ENCODE results near the gene TNFAIP2. TPM values are rescaled to one million over a fixed set of nuclear protein-coding genes. Genes with fewer than 3 reads are reported as not detected.
A peak's percentile ranks its signal among the peaks of the same experiment; 100 is the strongest.

TNFAIP2 gene
- total and polyA plus RNA-seq, 2 experiments from 2014 or later = 0.32 to 1.2 TPM

DNA sequence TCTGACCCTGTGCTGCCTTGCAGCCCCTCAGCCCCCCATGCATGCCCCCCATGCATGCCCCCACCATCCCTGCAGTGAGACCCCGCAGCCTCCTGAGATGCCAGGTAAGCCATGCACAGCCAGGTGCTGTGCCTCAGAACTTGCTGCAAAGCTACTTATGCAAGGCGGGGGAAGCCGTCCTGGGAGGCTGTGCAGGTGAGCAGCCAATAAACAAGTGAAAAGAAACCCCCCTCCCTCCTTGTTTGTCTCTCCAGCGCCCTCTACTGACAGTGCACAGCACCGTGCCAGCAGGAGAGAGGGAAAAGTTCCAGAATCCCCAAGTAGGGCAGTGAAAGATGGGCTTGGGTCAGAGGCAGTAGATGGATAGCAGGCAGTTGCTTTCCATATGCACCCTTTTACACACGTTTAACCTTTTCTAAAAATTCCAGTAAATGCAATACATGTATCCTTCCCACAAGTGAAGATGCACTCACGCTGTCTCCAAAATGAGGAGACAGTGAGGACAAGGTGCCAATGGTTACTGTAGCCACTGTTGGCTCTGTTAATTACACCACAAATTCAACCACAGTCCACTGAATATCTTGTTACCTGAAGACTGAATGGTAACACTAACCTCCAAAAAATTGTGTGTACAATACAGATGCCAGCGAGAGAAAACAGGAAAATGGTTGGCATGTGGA lies 18.0 kb downstream of the TNFAIP2 start:
- no peak overlapping the region for H3K27ac ChIP-seq
- no peaks in the 10 kb centered on the region for H3K9me3 ChIP-seq (ENCODE audit: low read depth)
- H3K27me3 ChIP-seq = no peaks in the 10 kb centered on the region
- TF ChIP-seq, protein P1, sequence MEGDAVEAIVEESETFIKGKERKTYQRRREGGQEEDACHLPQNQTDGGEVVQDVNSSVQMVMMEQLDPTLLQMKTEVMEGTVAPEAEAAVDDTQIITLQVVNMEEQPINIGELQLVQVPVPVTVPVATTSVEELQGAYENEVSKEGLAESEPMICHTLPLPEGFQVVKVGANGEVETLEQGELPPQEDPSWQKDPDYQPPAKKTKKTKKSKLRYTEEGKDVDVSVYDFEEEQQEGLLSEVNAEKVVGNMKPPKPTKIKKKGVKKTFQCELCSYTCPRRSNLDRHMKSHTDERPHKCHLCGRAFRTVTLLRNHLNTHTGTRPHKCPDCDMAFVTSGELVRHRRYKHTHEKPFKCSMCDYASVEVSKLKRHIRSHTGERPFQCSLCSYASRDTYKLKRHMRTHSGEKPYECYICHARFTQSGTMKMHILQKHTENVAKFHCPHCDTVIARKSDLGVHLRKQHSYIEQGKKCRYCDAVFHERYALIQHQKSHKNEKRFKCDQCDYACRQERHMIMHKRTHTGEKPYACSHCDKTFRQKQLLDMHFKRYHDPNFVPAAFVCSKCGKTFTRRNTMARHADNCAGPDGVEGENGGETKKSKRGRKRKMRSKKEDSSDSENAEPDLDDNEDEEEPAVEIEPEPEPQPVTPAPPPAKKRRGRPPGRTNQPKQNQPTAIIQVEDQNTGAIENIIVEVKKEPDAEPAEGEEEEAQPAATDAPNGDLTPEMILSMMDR (IDR thresholded peaks at IDR 0.05; ENCODE audit: low read depth, low read length) = peak; percentile 84
- peak; percentile 60 to 63 for DNase-seq (ENCODE audit: low read depth in 1 of 2, low spot score in 1 of 2)
- peaks cover 19% of the 10 kb centered on the region for H3K4me1 ChIP-seq (ENCODE audit: low read depth)
- H3K36me3 ChIP-seq = no peaks in the 10 kb centered on the region
- H3K4me3 ChIP-seq = no peak overlapping the region

DNA sequence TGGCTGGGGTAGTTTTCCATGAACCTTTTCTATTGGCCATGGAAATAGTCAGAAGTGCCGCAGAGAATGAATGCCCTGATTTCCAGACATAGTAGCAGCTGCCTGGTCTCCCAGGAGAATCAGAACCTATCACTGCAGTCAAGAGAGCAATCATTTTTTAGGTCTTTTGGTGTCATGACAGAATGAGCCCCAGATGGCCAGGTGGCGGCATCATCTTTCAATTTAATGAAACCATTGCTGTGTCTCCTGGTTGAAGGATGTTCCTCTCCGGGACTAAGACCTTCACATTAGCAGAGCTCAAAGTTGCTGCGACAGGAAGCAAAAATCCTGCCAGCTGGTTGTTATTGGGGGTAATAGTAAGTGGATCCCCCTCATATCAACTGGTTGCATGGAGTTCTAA lies 18.8 kb downstream of the TNFAIP2 start:
- no peak overlapping the region for H3K27ac ChIP-seq
- no peaks in the 10 kb centered on the region for H3K27me3 ChIP-seq
- no peak overlapping the region for H3K4me3 ChIP-seq
- peaks cover 18% of the 10 kb centered on the region for H3K4me1 ChIP-seq (ENCODE audit: low read depth)
- TF ChIP-seq, protein P1 (IDR thresholded peaks at IDR 0.05; ENCODE audit: low read depth, low read length) = no peak
- H3K9me3 ChIP-seq (ENCODE audit: low read depth) = no peaks in the 10 kb centered on the region
- no peaks in the 10 kb centered on the region for H3K36me3 ChIP-seq
- DNase-seq (ENCODE audit: low read depth in 1 of 2, low spot score in 1 of 2) = no peak

DNA sequence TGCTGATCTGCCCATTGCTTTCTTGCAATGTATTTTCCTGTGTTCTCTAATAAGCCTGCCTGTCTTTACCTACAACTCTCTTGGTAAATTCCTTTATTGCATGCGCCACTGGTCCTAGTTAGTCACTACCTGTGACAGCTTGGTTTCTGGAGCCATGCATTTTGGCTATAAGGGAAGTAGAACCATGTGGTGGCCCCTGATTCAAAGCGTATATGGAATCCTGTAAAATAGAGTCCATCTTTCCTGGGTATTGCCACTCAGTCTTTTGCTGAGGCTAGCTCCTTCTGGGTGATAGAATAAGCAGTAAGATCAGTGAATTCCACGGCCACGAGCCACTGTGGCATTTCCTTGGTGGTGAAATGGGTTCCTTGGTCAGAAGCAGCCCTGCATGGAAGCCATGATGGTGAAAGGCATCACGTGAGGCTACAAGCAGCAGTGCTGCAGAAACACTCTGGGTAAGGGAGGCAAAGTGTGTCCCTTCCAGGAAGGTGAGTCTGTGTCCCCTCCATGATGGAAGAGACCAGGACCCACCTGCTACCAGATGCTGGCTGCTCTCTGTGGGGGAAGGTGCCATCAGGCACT lies 19.6 kb downstream of the TNFAIP2 start:
- Histone ChIP-seq H3K27ac (no peak overlapping the region), H3K4me1 (ENCODE audit: low read depth) (peaks cover 12% of the 10 kb centered on the region), H3K9me3 (ENCODE audit: low read depth) (no peaks in the 10 kb centered on the region), H3K36me3 (no peaks in the 10 kb centered on the region), H3K4me3 (no peak overlapping the region), H3K27me3 (no peaks in the 10 kb centered on the region)
- DNase-seq (ENCODE audit: low read depth in 1 of 2, low spot score in 1 of 2) = no peak
- TF ChIP-seq, protein P1 (IDR thresholded peaks at IDR 0.05; ENCODE audit: low read depth, low read length) = no peak

DNA sequence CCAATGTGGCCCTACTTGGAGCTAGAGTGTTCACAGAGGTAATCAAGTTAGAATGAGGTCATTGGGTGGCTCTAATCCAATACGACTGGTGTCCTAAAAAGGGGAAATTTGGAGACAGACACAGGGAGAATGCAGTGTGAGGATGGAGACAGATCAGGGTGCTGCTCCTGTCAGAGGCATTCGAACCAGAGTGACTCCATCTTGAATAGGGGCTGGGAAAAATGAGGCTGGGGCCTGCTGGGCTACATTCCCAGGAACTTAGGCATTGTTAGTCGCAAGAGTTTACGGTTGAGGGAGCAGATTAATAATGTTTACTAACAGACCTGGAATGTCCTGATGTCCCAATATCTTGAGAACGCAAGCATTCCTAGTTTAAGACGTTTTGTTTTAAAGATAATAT lies 20.2 kb downstream of the TNFAIP2 start:
- no peaks in the 10 kb centered on the region for H3K27me3 ChIP-seq

DNA sequence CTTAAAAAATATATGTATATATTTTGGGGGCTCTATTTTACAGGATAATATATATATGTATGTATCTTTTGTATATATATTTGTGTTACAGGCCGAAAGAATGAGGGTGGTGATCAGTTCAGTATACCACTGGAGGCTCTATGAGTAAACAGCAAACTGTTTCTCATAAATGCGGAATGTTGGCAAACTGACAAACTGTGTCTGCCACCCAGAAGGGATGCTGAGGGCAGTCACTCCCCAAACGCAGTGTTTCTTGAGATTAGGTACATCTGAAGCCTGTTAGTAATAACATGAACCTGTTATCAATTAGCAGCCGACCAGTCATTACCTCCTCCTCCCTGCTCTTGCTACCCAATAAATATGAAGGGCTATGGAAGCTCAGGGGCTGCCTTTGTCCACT lies 20.8 kb downstream of the TNFAIP2 start:
- no peak overlapping the region for H3K4me3 ChIP-seq
- H3K27me3 ChIP-seq = no peaks in the 10 kb centered on the region
- no peaks in the 10 kb centered on the region for H3K9me3 ChIP-seq (ENCODE audit: low read depth)
- H3K4me1 ChIP-seq (ENCODE audit: low read depth) = peaks cover 6% of the 10 kb centered on the region
- TF ChIP-seq, protein P1 (IDR thresholded peaks at IDR 0.05; ENCODE audit: low read depth, low read length) = no peak
- H3K27ac ChIP-seq = no peak overlapping the region
- peak in 1 of 2 donors; percentile 51 for DNase-seq (ENCODE audit: low read depth in 1 of 2, low spot score in 1 of 2)
- no peaks in the 10 kb centered on the region for H3K36me3 ChIP-seq

More for the DNA sequence above, 20.2 kb downstream of the TNFAIP2 start:
- Histone ChIP-seq H3K4me1 (ENCODE audit: low read depth) (peaks cover 9% of the 10 kb centered on the region), H3K36me3 (no peaks in the 10 kb centered on the region), H3K9me3 (ENCODE audit: low read depth) (no peaks in the 10 kb centered on the region), H3K4me3 (no peak overlapping the region), H3K27ac (no peak overlapping the region)
- TF ChIP-seq, protein P1 (IDR thresholded peaks at IDR 0.05; ENCODE audit: low read depth, low read length) = no peak
- DNase-seq (ENCODE audit: low read depth in 1 of 2, low spot score in 1 of 2) = peak in 1 of 2 donors; percentile 37
